HEK293 (cell line): ENCODE results near the gene TMEM143.

ENCODE experiments used
- CTCF ChIA-PET: fragments of 350-600 bp; formaldehyde crosslinking; extraction: SDS; loops from one replicate; lab custom pipeline; 2021; ENCODE audit warnings: antibody characterized with exemption; lab: Yijun Ruan, JAX
- POLR2A ChIA-PET: fragments of 300-600 bp; formaldehyde crosslinking; extraction: SDS; loops from one replicate; lab custom pipeline; 2020; ENCODE audit warnings: antibody characterized with exemption, inconsistent platforms; lab: Yijun Ruan, JAX
- H3K27ac ChIP-seq: fragments of 200-500 bp; sonication (Bioruptor generic); 2 replicates; pipeline ENCODE4 v1.5.1; 2014; ENCODE audit warnings: low read depth, low read length, control low read depth, inconsistent platforms; ENCODE audit errors: extremely low read depth
- H3K36me3 ChIP-seq, 2 experiments: fragments of 200-500 bp in 1 of 2; sonication (Bioruptor generic) in 1 of 2; 1 replicate in 1 of 2; 2 replicates in 1 of 2; pipeline ENCODE4 v1.5.1; 2014 to 2017; ENCODE audit warnings: inconsistent platforms in 2 of 2, low read length in 2 of 2; ENCODE audit not compliant: control insufficient read depth in 2 of 2, insufficient read depth in 1 of 2
- H3K4me1 ChIP-seq: fragments of 200-500 bp; sonication (Bioruptor generic); 2 replicates; pipeline ENCODE4 v1.5.1; 2014; ENCODE audit warnings: mild to moderate bottlenecking, low read length, inconsistent platforms; ENCODE audit not compliant: control insufficient read depth, insufficient read depth
- H3K4me3 ChIP-seq: 2 replicates; pipeline ENCODE4 v1.5.1; 2011; ENCODE audit warnings: low read depth, mild to moderate bottlenecking, control low read depth, low read length, moderate library complexity
- H3K9me3 ChIP-seq: fragments of 200-500 bp; sonication (Bioruptor generic); 2 replicates; pipeline ENCODE4 v1.5.1; 2014; ENCODE audit warnings: low read depth, low read length, inconsistent platforms; ENCODE audit not compliant: control insufficient read depth, insufficient read depth
- HOXD13 ChIP-seq: sonication (generic); formaldehyde crosslinking; IDR thresholded peaks from 2 replicates; pipeline ENCODE4 v1.8.0; 2022; ENCODE audit warnings: missing genetic modification reagents, borderline replicate concordance
- KLF16 ChIP-seq: fragments of 450-650 bp; formaldehyde crosslinking; IDR thresholded peaks from 2 replicates; pipeline ENCODE4 v1.5.1; 2017; ENCODE audit warnings: missing biosample characterization, missing genetic modification characterization
- KLF9 ChIP-seq: fragments of 450-650 bp; formaldehyde crosslinking; IDR thresholded peaks from 2 replicates; pipeline ENCODE4 v1.5.1; 2016; ENCODE audit warnings: missing biosample characterization, missing genetic modification characterization, low read depth
- REST ChIP-seq: fragments of 450-650 bp; formaldehyde crosslinking; IDR thresholded peaks from 2 replicates; pipeline ENCODE4 v1.5.1; 2016; ENCODE audit warnings: missing biosample characterization, missing genetic modification characterization
- ZBTB44 ChIP-seq: fragments of 450-650 bp; IDR thresholded peaks from 2 replicates; pipeline ENCODE4 v1.5.1; 2018; ENCODE audit warnings: missing biosample characterization, mild to moderate bottlenecking, missing genetic modification characterization
- ZNF26 ChIP-seq: fragments of 450-650 bp; formaldehyde crosslinking; IDR thresholded peaks from 2 replicates; pipeline ENCODE4 v1.5.1; 2016; ENCODE audit warnings: missing biosample characterization, missing genetic modification characterization
- ZNF292 ChIP-seq: fragments of 450-650 bp; formaldehyde crosslinking; IDR thresholded peaks from 2 replicates; pipeline ENCODE4 v1.5.1; 2016; ENCODE audit warnings: low read depth, missing biosample characterization, missing genetic modification characterization, borderline replicate concordance
- ZNF335 ChIP-seq: fragments of 450-650 bp; formaldehyde crosslinking; conservative IDR thresholded peaks from 2 replicates; pipeline ENCODE4 v1.5.1; 2016; ENCODE audit warnings: missing biosample characterization, missing genetic modification characterization
- ZNF362 ChIP-seq: fragments of 450-650 bp; formaldehyde crosslinking; IDR thresholded peaks from 2 replicates; pipeline ENCODE4 v1.5.1; 2016; ENCODE audit warnings: missing biosample characterization, missing genetic modification characterization
- ZNF449 ChIP-seq: fragments of 450-650 bp; formaldehyde crosslinking; IDR thresholded peaks from 2 replicates; pipeline ENCODE4 v1.5.1; 2017; ENCODE audit warnings: missing biosample characterization, mild to moderate bottlenecking, missing genetic modification characterization, moderate library complexity
- ZNF561 ChIP-seq: fragments of 450-650 bp; IDR thresholded peaks from 2 replicates; pipeline ENCODE4 v1.5.1; 2018; ENCODE audit warnings: missing biosample characterization, missing genetic modification characterization, borderline replicate concordance
- ZNF600 ChIP-seq: fragments of 450-650 bp; formaldehyde crosslinking; IDR thresholded peaks from 2 replicates; pipeline ENCODE4 v1.5.1; 2016; ENCODE audit warnings: missing biosample characterization, missing genetic modification characterization
- ZNF707 ChIP-seq: fragments of 450-650 bp; formaldehyde crosslinking; IDR thresholded peaks from 2 replicates; pipeline ENCODE4 v1.5.1; 2016; ENCODE audit warnings: missing biosample characterization, missing genetic modification characterization
- ZNF785 ChIP-seq: fragments of 450-650 bp; formaldehyde crosslinking; IDR thresholded peaks from 2 replicates; pipeline ENCODE4 v1.5.1; 2016; ENCODE audit warnings: missing biosample characterization, missing genetic modification characterization
- ZXDB ChIP-seq: fragments of 450-650 bp; formaldehyde crosslinking; IDR thresholded peaks from 2 replicates; pipeline ENCODE4 v1.5.1; 2016; ENCODE audit warnings: missing biosample characterization, missing genetic modification characterization
- TF ChIP-seq, protein P1 (sequence below): fragments of 450-650 bp; formaldehyde crosslinking; IDR thresholded peaks from 2 replicates; pipeline ENCODE4 v1.5.1; 2016; ENCODE audit warnings: missing biosample characterization, missing genetic modification characterization, low read depth
- TF ChIP-seq, protein P2 (sequence below): fragments of 450-650 bp; formaldehyde crosslinking; IDR thresholded peaks from 2 replicates; pipeline ENCODE4 v1.5.1; 2016; ENCODE audit warnings: missing biosample characterization, missing genetic modification characterization

The TMEM143 gene

DNA sequence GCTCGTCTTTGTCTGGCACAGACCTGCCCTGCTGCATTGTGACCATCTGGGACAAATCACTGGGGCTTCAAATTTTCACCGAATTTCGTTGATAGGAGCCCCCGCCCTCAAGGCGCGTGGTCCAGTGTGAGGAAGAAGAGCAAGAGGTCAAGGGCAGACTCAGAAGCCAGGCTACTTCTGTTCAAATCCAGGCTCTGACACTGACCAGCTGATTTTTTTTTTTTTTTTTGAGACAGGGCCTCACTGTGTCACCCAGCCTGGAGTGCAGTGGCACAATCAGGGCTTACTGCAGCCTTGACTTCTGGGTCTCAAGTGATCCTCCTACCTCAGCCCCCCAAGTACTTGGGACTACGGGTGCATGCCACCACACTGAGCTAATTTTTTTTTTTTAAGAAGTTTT, 7.6 kb upstream of the TMEM143 start:
- ChIA-PET CTCF (interaction anchor here (0.6 kb wide), 1 partner anchor 16 kb away, joined by 3 read pairs; no protein-coding TSS in a partner anchor), POLR2A (interaction anchor here (0.5 to 1.1 kb wide), 3 partner anchors 39 to 50 kb away, joined by 4 to 5 read pairs (median 4); no protein-coding TSS in a partner anchor)
- H3K9me3 ChIP-seq = no peaks in the 10 kb centered on the region
- peaks cover 12% of the 10 kb centered on the region for H3K4me1 ChIP-seq
- no peak overlapping the region for H3K4me3 ChIP-seq
- TF ChIP-seq ZNF561 (tag by site-specific recombination) (no peak), HOXD13 (no peak), ZNF362 (tag by site-specific recombination) (0 out of 2 replicates have a peak, but pooled peaks have one; percentile 13), ZNF707 (tag by site-specific recombination) (no peak), ZNF335 (no peak), ZNF26 (tag by site-specific recombination) (no peak)
- TF ChIP-seq, protein P1, sequence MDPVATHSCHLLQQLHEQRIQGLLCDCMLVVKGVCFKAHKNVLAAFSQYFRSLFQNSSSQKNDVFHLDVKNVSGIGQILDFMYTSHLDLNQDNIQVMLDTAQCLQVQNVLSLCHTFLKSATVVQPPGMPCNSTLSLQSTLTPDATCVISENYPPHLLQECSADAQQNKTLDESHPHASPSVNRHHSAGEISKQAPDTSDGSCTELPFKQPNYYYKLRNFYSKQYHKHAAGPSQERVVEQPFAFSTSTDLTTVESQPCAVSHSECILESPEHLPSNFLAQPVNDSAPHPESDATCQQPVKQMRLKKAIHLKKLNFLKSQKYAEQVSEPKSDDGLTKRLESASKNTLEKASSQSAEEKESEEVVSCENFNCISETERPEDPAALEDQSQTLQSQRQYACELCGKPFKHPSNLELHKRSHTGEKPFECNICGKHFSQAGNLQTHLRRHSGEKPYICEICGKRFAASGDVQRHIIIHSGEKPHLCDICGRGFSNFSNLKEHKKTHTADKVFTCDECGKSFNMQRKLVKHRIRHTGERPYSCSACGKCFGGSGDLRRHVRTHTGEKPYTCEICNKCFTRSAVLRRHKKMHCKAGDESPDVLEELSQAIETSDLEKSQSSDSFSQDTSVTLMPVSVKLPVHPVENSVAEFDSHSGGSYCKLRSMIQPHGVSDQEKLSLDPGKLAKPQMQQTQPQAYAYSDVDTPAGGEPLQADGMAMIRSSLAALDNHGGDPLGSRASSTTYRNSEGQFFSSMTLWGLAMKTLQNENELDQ (tag by site-specific recombination) = no peak
- TF ChIP-seq, all 188 proteins: peak for 1
- Histone ChIP-seq H3K36me3 (no peaks in the 10 kb centered on the region; a peak in 1 of 3 replicates), H3K27ac (no peak overlapping the region)

DNA sequence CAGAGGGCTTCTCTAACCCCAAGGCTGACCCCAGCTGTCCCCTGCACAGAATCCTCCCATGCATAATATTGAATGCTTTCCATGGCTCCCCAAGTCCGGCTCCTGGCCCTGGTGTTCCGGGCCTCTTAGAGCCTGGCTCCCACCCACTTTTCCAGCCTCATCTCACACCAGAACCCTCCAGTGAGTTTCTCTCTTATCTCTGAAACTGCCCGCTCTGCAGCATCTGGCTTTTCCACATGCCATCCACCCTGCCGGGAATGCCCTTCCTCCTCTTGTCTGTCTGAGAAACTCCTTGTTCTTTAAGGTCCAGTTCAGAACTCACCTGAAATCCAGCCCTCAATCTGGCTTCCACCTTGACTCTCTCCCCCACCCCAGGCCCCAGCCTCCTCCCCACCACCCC, 7.2 kb upstream of the TMEM143 start:
- Histone ChIP-seq H3K36me3 (no peaks in the 10 kb centered on the region; a peak in 1 of 3 replicates), H3K27ac (no peak overlapping the region), H3K9me3 (no peaks in the 10 kb centered on the region), H3K4me1 (peaks cover 12% of the 10 kb centered on the region), H3K4me3 (no peak overlapping the region)
- TF ChIP-seq ZNF292 (tag by site-specific recombination) (no peak), KLF16 (no peak), ZBTB44 (tag by site-specific recombination) (no peak), REST (tag by site-specific recombination) (no peak), ZNF600 (tag by site-specific recombination) (no peak), ZNF785 (tag by site-specific recombination) (no peak), KLF9 (tag by site-specific recombination) (no peak), ZNF449 (tag by site-specific recombination) (no peak), ZXDB (tag by site-specific recombination) (no peak)
- TF ChIP-seq, protein P2, sequence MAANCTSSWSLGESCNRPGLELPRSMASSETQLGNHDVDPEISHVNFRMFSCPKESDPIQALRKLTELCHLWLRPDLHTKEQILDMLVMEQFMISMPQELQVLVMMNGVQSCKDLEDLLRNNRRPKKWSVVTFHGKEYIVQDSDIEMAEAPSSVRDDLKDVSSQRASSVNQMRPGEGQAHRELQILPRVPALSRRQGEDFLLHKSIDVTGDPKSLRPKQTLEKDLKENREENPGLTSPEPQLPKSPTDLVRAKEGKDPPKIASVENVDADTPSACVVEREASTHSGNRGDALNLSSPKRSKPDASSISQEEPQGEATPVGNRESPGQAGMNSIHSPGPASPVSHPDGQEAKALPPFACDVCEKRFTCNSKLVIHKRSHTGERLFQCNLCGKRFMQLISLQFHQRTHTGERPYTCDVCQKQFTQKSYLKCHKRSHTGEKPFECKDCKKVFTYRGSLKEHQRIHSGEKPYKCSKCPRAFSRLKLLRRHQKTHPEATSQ (tag by site-specific recombination) = no peak
- POLR2A ChIA-PET = interaction anchor here (0.5 to 1.1 kb wide), 3 partner anchors 39 to 50 kb away, joined by 4 to 5 read pairs (median 4); no protein-coding TSS in a partner anchor
- CTCF ChIA-PET = interaction anchor here (1.0 kb wide), 1 partner anchor 20 kb away, joined by 4 read pairs; the partner anchor contains the start of gene KDELR1
